PC-9 (cell line): ENCODE results near the gene CTIF.

ENCODE experiments used
- EZH2 ChIP-seq: fragments of 200-600 bp; sonication (generic); IDR thresholded peaks from 2 replicates; pipeline ENCODE4 v1.8.0; 2017; ENCODE audit warnings: antibody characterized with exemption, low read depth
- TF ChIP-seq, protein P1 (sequence below): fragments of 200-600 bp; sonication (generic); conservative IDR thresholded peaks from 2 replicates; pipeline ENCODE4 v1.6.1; 2017; ENCODE audit warnings: mixed run types, antibody characterized with exemption, mild to moderate bottlenecking, moderate library complexity

DNA sequence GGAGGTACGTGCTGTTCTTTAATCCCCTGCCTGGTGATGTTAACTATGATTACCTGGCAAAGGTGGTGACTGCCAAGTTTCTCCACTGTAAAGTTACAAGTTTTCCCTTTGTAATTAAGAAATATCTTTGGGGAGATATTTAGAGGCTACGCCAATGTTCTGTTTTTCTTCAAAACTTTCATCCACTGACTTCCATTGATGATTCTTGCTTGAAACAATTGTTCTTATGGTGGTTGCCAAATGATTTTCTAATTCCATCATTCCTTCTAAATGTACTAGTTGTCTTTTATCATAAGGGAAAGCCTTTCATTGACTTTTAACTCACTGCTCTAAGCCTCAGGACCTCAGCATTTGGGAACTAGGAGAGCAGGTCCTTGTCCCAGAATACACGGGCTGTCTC is 206.5 kb downstream of the CTIF start:
- TF ChIP-seq, protein P1, sequence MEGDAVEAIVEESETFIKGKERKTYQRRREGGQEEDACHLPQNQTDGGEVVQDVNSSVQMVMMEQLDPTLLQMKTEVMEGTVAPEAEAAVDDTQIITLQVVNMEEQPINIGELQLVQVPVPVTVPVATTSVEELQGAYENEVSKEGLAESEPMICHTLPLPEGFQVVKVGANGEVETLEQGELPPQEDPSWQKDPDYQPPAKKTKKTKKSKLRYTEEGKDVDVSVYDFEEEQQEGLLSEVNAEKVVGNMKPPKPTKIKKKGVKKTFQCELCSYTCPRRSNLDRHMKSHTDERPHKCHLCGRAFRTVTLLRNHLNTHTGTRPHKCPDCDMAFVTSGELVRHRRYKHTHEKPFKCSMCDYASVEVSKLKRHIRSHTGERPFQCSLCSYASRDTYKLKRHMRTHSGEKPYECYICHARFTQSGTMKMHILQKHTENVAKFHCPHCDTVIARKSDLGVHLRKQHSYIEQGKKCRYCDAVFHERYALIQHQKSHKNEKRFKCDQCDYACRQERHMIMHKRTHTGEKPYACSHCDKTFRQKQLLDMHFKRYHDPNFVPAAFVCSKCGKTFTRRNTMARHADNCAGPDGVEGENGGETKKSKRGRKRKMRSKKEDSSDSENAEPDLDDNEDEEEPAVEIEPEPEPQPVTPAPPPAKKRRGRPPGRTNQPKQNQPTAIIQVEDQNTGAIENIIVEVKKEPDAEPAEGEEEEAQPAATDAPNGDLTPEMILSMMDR = no peak
- no peak for TF ChIP-seq EZH2
